Neural crest cell (in vitro differentiated cells): ENCODE data around the gene FBXO4. TPM values are rescaled to one million over a fixed set of nuclear protein-coding genes. Genes with fewer than 3 reads are reported as not detected.
"Not testable (repeated sequence)": the region's sequence is repeated elsewhere in the genome, so short reads cannot be mapped to it uniquely, and the experiment has no call there.

ENCODE experiments used
- DNase-seq: peaks from one replicate; pipeline ENCODE4 v3.0.0; 2021; ENCODE audit warnings: low read depth, mixed read lengths, low spot score
- H3K27ac Mint-ChIP-seq: one replicate; pipeline ENCODE4 v1.8.0; 2021; ENCODE audit warnings: mild to moderate bottlenecking, mixed read lengths; ENCODE audit not compliant: unreplicated experiment
- H3K27me3 Mint-ChIP-seq: 2 replicates; pipeline ENCODE4 v1.8.0; 2021; ENCODE audit warnings: low read depth, mild to moderate bottlenecking, mixed read lengths
- H3K36me3 Mint-ChIP-seq: 2 replicates; pipeline ENCODE4 v1.8.0; 2021; ENCODE audit warnings: low read depth, mild to moderate bottlenecking, mixed read lengths
- H3K4me1 Mint-ChIP-seq: 2 replicates; pipeline ENCODE4 v1.8.0; 2021; ENCODE audit warnings: mixed read lengths
- H3K4me3 Mint-ChIP-seq: one replicate; pipeline ENCODE4 v1.8.0; 2021; ENCODE audit warnings: mild to moderate bottlenecking, mixed read lengths
- H3K9me3 Mint-ChIP-seq: 2 replicates; pipeline ENCODE4 v1.8.0; 2021; ENCODE audit warnings: mixed read lengths
- total RNA-seq: library from RNA; stranded (reverse); gene quantifications from 2 replicates; pipeline ENCODE4 v1.2.1, GENCODE V29; 2021
- TF ChIP-seq, protein P1 (sequence below): fragments of 200-600 bp; sonication (generic); conservative IDR thresholded peaks from 2 replicates; pipeline ENCODE4 v1.5.0; 2021; ENCODE audit warnings: antibody characterized with exemption, mild to moderate bottlenecking

Gene FBXO4
- total RNA-seq, 1 donor from 2014 or later = 9.1 TPM

DNA sequence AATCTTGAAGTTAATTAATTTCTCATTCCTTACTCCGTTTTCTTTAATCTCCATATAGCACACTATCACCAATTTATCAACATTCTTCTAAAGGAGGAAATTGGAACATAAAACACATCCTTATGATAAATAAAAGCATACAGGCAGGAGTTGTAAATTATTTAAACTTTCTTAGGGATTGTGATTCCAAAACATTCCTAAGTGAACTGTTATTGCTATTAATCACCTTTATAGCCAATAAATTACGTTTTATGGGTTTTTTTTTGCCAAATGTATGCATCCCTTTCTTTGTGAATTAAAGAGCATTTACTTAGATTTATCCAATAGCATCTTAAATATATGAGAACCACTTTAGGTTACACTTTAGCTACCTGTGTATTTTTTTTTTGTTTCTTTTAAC, 55.3 kb downstream of the FBXO4 start:
- no peak for DNase-seq
- Mint-ChIP-seq H3K4me3 (no peak overlapping the region), H3K9me3 (no peaks in the 10 kb centered on the region), H3K36me3 (no peaks in the 10 kb centered on the region), H3K27me3 (peaks cover 4% of the 10 kb centered on the region), H3K27ac (no peak overlapping the region), H3K4me1 (no peaks in the 10 kb centered on the region)
- TF ChIP-seq, protein P1, sequence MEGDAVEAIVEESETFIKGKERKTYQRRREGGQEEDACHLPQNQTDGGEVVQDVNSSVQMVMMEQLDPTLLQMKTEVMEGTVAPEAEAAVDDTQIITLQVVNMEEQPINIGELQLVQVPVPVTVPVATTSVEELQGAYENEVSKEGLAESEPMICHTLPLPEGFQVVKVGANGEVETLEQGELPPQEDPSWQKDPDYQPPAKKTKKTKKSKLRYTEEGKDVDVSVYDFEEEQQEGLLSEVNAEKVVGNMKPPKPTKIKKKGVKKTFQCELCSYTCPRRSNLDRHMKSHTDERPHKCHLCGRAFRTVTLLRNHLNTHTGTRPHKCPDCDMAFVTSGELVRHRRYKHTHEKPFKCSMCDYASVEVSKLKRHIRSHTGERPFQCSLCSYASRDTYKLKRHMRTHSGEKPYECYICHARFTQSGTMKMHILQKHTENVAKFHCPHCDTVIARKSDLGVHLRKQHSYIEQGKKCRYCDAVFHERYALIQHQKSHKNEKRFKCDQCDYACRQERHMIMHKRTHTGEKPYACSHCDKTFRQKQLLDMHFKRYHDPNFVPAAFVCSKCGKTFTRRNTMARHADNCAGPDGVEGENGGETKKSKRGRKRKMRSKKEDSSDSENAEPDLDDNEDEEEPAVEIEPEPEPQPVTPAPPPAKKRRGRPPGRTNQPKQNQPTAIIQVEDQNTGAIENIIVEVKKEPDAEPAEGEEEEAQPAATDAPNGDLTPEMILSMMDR = no peak

DNA sequence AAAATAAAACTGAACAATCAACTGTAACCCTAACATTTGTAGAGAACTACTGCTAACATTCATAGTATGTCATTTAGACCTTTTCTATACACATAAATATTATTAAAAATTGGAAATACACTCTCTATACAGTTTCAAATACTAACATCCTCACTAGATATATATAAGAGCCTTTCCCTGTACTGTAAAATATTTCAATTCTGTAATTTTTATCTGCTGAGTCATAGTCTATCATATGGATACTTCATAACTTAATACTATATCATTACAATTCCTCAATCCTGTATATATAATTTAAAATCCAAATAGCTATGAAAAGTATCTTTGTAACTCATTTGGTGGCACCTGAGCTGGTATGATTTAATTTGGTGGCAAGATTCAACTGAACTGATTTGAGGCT, 55.8 kb downstream of the FBXO4 start:
- H3K9me3 Mint-ChIP-seq = no peaks in the 10 kb centered on the region
- no peak overlapping the region for H3K4me3 Mint-ChIP-seq
- DNase-seq = no peak
- TF ChIP-seq, protein P1 = no peak
- H3K36me3 Mint-ChIP-seq = no peaks in the 10 kb centered on the region
- peaks cover 4% of the 10 kb centered on the region for H3K27me3 Mint-ChIP-seq
- H3K4me1 Mint-ChIP-seq = no peaks in the 10 kb centered on the region
- H3K27ac Mint-ChIP-seq = no peak overlapping the region

DNA sequence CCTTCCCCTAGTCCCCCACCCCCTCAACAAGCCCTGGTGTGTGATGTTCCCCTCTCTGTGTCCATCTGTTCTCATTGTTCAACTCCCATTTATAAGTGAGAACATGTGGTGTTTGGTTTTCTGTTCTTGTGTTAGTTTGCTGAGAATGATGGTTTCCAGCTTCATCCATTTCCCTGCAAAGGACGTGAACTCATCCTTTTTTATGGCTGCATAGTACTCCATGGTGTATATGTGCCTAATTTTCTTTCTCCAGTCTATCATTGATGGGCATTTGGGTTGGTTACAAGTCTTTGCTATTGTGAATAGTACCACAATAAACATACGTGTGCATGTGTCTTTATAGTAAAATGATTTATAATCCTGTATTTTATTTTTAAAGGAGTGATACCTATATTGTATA, 57.8 kb downstream of the FBXO4 start:
- not testable (repeated sequence) for H3K4me3 Mint-ChIP-seq, H3K27me3 Mint-ChIP-seq, H3K36me3 Mint-ChIP-seq, H3K27ac Mint-ChIP-seq, DNase-seq, H3K4me1 Mint-ChIP-seq, H3K9me3 Mint-ChIP-seq

DNA sequence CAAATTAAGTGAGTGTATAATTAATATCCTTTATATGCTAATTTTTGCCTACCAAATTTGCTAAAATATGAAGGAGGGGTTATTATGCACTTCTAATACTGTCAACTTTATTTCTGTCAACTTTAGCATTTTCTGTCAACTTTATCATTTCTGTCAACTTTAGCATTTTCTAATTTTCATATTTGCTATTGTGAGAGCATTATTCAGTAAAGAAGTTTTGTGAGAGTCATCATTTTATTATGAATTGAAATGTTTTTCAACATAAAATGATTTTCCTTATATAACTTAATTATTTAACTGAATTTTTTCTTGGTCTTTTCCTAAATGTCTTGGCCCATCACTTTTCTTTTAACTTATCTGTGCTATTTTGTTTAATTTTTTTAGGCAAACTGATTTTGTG, 58.2 kb downstream of the FBXO4 start:
- Mint-ChIP-seq H3K27me3 (peaks cover 4% of the 10 kb centered on the region), H3K4me1 (no peaks in the 10 kb centered on the region), H3K4me3 (no peak overlapping the region), H3K9me3 (no peaks in the 10 kb centered on the region), H3K27ac (no peak overlapping the region), H3K36me3 (no peaks in the 10 kb centered on the region)
- TF ChIP-seq, protein P1 = no peak
- DNase-seq = no peak

DNA sequence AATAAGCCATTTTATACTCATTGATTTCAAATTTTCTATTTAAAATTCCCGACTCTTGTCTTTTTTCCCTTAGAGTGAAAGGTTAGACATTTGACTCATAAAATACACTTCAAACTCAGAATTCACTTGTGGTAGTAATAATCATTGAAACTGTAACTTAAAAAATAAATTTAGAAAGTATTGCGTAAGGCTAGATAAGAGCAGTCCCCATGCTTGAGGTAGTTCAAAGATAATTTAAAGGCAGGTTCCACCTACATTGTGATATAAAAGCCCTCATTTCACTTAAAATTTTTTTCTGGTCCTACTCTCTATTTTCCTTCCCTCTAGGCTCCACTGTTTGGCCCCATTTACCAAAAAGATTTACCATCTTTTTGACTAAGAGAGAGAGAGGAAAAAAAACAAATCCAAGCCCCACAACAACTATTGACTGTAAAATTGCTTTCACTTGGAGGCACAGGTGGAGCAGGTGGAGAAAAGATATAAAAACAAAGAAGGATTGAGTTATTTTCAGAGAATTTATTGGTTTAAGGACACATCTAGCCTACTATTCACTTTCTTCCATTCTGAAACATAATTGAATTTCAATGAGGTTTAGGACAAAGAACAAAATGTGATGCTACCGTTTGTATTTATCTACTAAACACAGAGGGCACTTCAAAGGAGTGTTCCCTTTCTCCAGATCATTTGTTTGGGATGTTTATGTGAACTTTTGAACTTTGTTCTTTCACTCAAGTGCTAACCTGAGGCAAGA, 61.0 kb downstream of the FBXO4 start:
- Mint-ChIP-seq H3K36me3 (no peaks in the 10 kb centered on the region), H3K4me1 (no peaks in the 10 kb centered on the region), H3K4me3 (no peak overlapping the region), H3K27me3 (peaks cover 4% of the 10 kb centered on the region), H3K27ac (no peak overlapping the region), H3K9me3 (no peaks in the 10 kb centered on the region)
- DNase-seq = no peak
- TF ChIP-seq, protein P1 = no peak

Other genes starting within 250 kb of the FBXO4 start
- gene OXCT1, start 54.9 kb upstream of the FBXO4 start, total RNA-seq = 30.2 and 33.0 TPM in 2 replicates
- 47.7 and 49.0 TPM in 2 replicates for gene RIMOC1, start 20.9 kb upstream of the FBXO4 start, total RNA-seq